Measurements from ENCODE around the gene VAMP5. TPM values are rescaled to one million over a fixed set of nuclear protein-coding genes. Genes with fewer than 3 reads are reported as not detected.

Gene VAMP5
- total and polyA plus RNA-seq, 2 of the 8 experiments (the other 6 are each of a cell fraction or from before 2014, with no cell fraction given), result 4.7 to 14.2 TPM

DNA sequence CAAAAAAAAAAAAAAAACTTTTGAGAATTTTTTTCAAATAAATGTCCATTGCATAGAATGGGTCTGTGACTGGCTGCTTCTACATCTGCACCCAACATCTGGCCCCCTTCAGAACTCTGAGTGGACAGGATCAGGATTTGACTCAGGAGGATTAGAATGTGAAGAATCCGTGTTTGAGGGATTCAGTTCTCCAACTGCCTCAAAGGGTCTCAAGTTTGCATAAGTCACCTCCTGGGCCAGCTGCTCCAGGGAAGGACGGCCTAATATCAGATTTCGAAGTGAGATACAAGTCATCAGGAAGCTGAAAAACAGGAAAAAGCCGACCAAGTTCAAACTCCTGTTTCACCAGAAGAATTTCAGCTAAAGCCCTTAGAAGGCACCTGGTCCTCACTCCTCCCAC, 34.4 kb upstream of the VAMP5 start:
- H3K9ac ChIP-seq (replicated peaks in 1 of 4; ENCODE audit: extremely low read depth in 1 of 4, low read depth in 3 of 4, low read length in 3 of 4), result no peak overlapping the region
- no peak overlapping the region for H3K56ac ChIP-seq (replicated peaks; ENCODE audit: insufficient read length, low read depth, low read length)
- no peak overlapping the region for H3K14ac ChIP-seq (ENCODE audit: insufficient read length)
- H3K23ac ChIP-seq (ENCODE audit: insufficient read length), result no peak overlapping the region
- TF ChIP-seq RBBP5 (IDR thresholded peaks at IDR 0.05; ENCODE audit: borderline replicate concordance, low read depth, low read length) (no peak), RNF2 (IDR thresholded peaks at IDR 0.05; ENCODE audit: borderline replicate concordance, low read depth, low read length, missing control alignments, poor library complexity, severe bottlenecking) (no peak), TEAD4 (IDR thresholded peaks at IDR 0.05; ENCODE audit: low read depth, low read length) (no peak)
- no peak overlapping the region for H2AFZ ChIP-seq (ENCODE audit: low read length)
- FAIRE-seq, result no peak
- no peak overlapping the region for H3K18ac ChIP-seq (ENCODE audit: extremely low read depth, low read length)
- POLR2A ChIA-PET (ENCODE audit: partially characterized antibody), result interaction anchor here (0.9 to 38.6 kb wide), 7 partner anchors 8 to 222 kb away, joined by 3 to 1889 read pairs (median 396); partner anchors contain the start of genes CAPG, ELMOD3, GGCX and MAT2A
- no peaks in the 10 kb centered on the region for H3K23me2 ChIP-seq (ENCODE audit: low read depth, low read length)
- no peak overlapping the region for H4K5ac ChIP-seq (ENCODE audit: insufficient read length, low read depth, low read length)
- H3K27ac ChIP-seq (ENCODE audit: low read depth, low read length), result no peak overlapping the region
- H3K4ac ChIP-seq (replicated peaks; ENCODE audit: insufficient read length, low read depth, low read length), result no peak overlapping the region
- DNase-seq (ENCODE audit: low read depth in 1 of 2, low spot score in 2 of 2), result no peak
- H3K36me3 ChIP-seq (ENCODE audit: control insufficient read depth in 2 of 4, insufficient read depth in 4 of 4, low read length in 3 of 4), result peaks cover 18 to 46% (median 32%) of the 10 kb centered on the region in 4 experiments
- no peaks in the 10 kb centered on the region for H3K9me3 ChIP-seq (ENCODE audit: insufficient read depth in 2 of 2, low read depth in 1 of 2, low read length in 1 of 2)
- H4K8ac ChIP-seq (ENCODE audit: extremely low read depth, insufficient read depth, low read length), result no peak overlapping the region
- H4K91ac ChIP-seq (replicated peaks; ENCODE audit: insufficient read length, low read length), result no peak overlapping the region
- H2BK12ac ChIP-seq (ENCODE audit: low read depth, low read length), result no peak overlapping the region
- no peaks in the 10 kb centered on the region for H3K27me3 ChIP-seq (replicated peaks in 1 of 4; ENCODE audit: control insufficient read depth in 3 of 4, extremely low read depth in 1 of 4, insufficient read depth in 3 of 4, low read length in 3 of 4)
- H3K4me2 ChIP-seq (ENCODE audit: insufficient read depth in 1 of 2, low read depth in 2 of 2, low read length in 2 of 2), result no peak overlapping the region
- WGBS, 2 experiments (ENCODE audit: extremely low coverage in 1 of 2, insufficient coverage in 1 of 2, insufficient read length in 1 of 2, insufficient replicate concordance in 2 of 2, low coverage in 1 of 2, low lambda C conversion rate in 2 of 2, missing lambda C conversion rate in 1 of 2), result 77% methylated on average over 4 of the region's 4 CpGs; no CpG with 5 or more reads in 1 of the 2 experiments
- H2BK120ac ChIP-seq (replicated peaks; ENCODE audit: low read depth, low read length), result no peak overlapping the region
- H2BK20ac ChIP-seq (ENCODE audit: low read length), result no peak overlapping the region
- H2BK15ac ChIP-seq (ENCODE audit: low read length), result no peak overlapping the region
- CTCF ChIA-PET (ENCODE audit: partially characterized antibody), result interaction anchor here (0.6 to 10.1 kb wide), 13 partner anchors 9 to 167 kb away, joined by 3 to 259 read pairs (median 4); partner anchors contain the start of genes GGCX, MAT2A and SH2D6
- no peak overlapping the region for H2BK5ac ChIP-seq (ENCODE audit: low read depth, low read length)
- no peaks in the 10 kb centered on the region for H3K79me1 ChIP-seq (ENCODE audit: low read depth, low read length)
- H2AK5ac ChIP-seq (ENCODE audit: low read depth, low read length), result no peak overlapping the region
- H4K20me1 ChIP-seq (replicated peaks in 1 of 2; ENCODE audit: control insufficient read depth in 1 of 2, insufficient read depth in 2 of 2, low read length in 2 of 2), result peaks cover 2 to 3% of the 10 kb centered on the region in 2 experiments
- H3K4me3 ChIP-seq (ENCODE audit: extremely low read depth in 1 of 4, insufficient read depth in 2 of 4, low read depth in 3 of 4, low read length in 4 of 4), result no peak overlapping the region
- no peaks in the 10 kb centered on the region for H3K79me2 ChIP-seq (ENCODE audit: control insufficient read depth in 1 of 2, insufficient read depth in 2 of 2, low read length in 2 of 2)
- peaks cover 0 to 2% (median 0%) of the 10 kb centered on the region in 4 experiments; a peak in 1 of 7 replicates for H3K4me1 ChIP-seq (replicated peaks in 1 of 4; ENCODE audit: control insufficient read depth in 3 of 4, insufficient read depth in 4 of 4, low read length in 3 of 4)

Data from H1 (cell line).